Measurements from ENCODE around the gene WRAP73. TPM values are rescaled to one million over a fixed set of nuclear protein-coding genes. Genes with fewer than 3 reads are reported as not detected.

The WRAP73 gene
- total RNA-seq, 4 donors from 2014 or later = 12.9 to 25.9 (median 15.7) TPM

GRCh38 chr1:3672231-3672970, 22.5 kb upstream of the WRAP73 start:
- intact Hi-C loops (cut with DNase I) = no loop called here
- H3K36me3 ChIP-seq = no peaks in the 10 kb centered on the region
- TF ChIP-seq CTCF (IDR thresholded peaks at IDR 0.05) = no peak
- no peak for TF ChIP-seq POLR2A (IDR thresholded peaks at IDR 0.05; ENCODE audit: low read depth)
- TF ChIP-seq EP300 (IDR thresholded peaks at IDR 0.05) = no peak
- no peak for TF ChIP-seq POLR2AphosphoS5 (IDR thresholded peaks at IDR 0.05)
- no peak overlapping the region for H3K27ac ChIP-seq (replicated peaks in 1 of 4)
- H3K9me3 ChIP-seq = no peaks in the 10 kb centered on the region
- H3K4me1 ChIP-seq = peaks cover 6 to 9% (median 6%) of the 10 kb centered on the region in 4 donors
- DNase-seq (ENCODE audit: extremely low spot score) = no peak
- H3K27me3 ChIP-seq = peaks cover 0 to 69% (median 0%) of the 10 kb centered on the region in 4 donors
- whole genome bisulfite sequencing = 79% methylated on average over 21 of the region's 21 CpGs
- H3K4me3 ChIP-seq = no peak overlapping the region

GRCh38 chr1:3671371-3672180, 21.7 kb upstream of the WRAP73 start:
- WGBS = 75% methylated on average over 23 of the region's 29 CpGs

GRCh38 chr1:3670823-3671265, 20.9 kb upstream of the WRAP73 start:
- no peaks in the 10 kb centered on the region for H3K36me3 ChIP-seq
- H3K27ac ChIP-seq (replicated peaks in 1 of 4) = no peak overlapping the region
- H3K27me3 ChIP-seq = peaks cover 0 to 84% (median 0%) of the 10 kb centered on the region in 4 donors
- WGBS = 84% methylated on average over 13 of the region's 15 CpGs
- no peak for DNase-seq (ENCODE audit: extremely low spot score)
- no peak overlapping the region for H3K4me3 ChIP-seq
- no peaks in the 10 kb centered on the region for H3K9me3 ChIP-seq
- peaks cover 6 to 9% (median 6%) of the 10 kb centered on the region in 4 donors for H3K4me1 ChIP-seq
- TF ChIP-seq POLR2AphosphoS5 (IDR thresholded peaks at IDR 0.05) (no peak), EP300 (IDR thresholded peaks at IDR 0.05) (no peak), CTCF (IDR thresholded peaks at IDR 0.05) (no peak), POLR2A (IDR thresholded peaks at IDR 0.05; ENCODE audit: low read depth) (no peak)
- intact Hi-C loops (cut with DNase I) = no loop called here

More at GRCh38 chr1:3671371-3672180, 21.7 kb upstream of the WRAP73 start:
- Histone ChIP-seq H3K9me3 (no peaks in the 10 kb centered on the region), H3K27ac (replicated peaks in 1 of 4) (no peak overlapping the region), H3K36me3 (no peaks in the 10 kb centered on the region), H3K4me1 (peaks cover 6 to 9% (median 6%) of the 10 kb centered on the region in 4 donors), H3K27me3 (peaks cover 0 to 78% (median 0%) of the 10 kb centered on the region in 4 donors), H3K4me3 (no peak overlapping the region)
- TF ChIP-seq POLR2AphosphoS5 (IDR thresholded peaks at IDR 0.05) = no peak
- no peak for TF ChIP-seq CTCF (IDR thresholded peaks at IDR 0.05)
- TF ChIP-seq EP300 (IDR thresholded peaks at IDR 0.05) = no peak
- TF ChIP-seq POLR2A (IDR thresholded peaks at IDR 0.05; ENCODE audit: low read depth) = no peak
- intact Hi-C loops (cut with DNase I) = no loop called here
- no peak for DNase-seq (ENCODE audit: extremely low spot score)

GRCh38 chr1:3669971-3670431, 20.1 kb upstream of the WRAP73 start:
- Histone ChIP-seq H3K27me3 (peaks cover 0 to 84% (median 0%) of the 10 kb centered on the region in 4 donors), H3K36me3 (no peaks in the 10 kb centered on the region), H3K27ac (replicated peaks in 1 of 4) (no peak overlapping the region), H3K4me1 (peaks cover 6 to 9% (median 6%) of the 10 kb centered on the region in 4 donors), H3K4me3 (no peak overlapping the region), H3K9me3 (no peaks in the 10 kb centered on the region)
- WGBS = 93% methylated on average over 9 of the region's 9 CpGs
- TF ChIP-seq POLR2AphosphoS5 (IDR thresholded peaks at IDR 0.05) (no peak), CTCF (IDR thresholded peaks at IDR 0.05) (no peak), POLR2A (IDR thresholded peaks at IDR 0.05; ENCODE audit: low read depth) (no peak), EP300 (IDR thresholded peaks at IDR 0.05) (no peak)
- no peak for DNase-seq (ENCODE audit: extremely low spot score)
- intact Hi-C loops (cut with DNase I) = no loop called here
